ENCODE data around the gene PRKCA.

PRKCA gene

GRCh38 chr17:66533986-66534385 lies 231.6 kb downstream of the PRKCA start:
- Mint-ChIP-seq H3K27me3 (no peaks in the 10 kb centered on the region), H3K9me3 (ENCODE audit: low read depth) (no peaks in the 10 kb centered on the region), H3K4me1 (ENCODE audit: low read depth) (peaks cover 81% of the 10 kb centered on the region), H3K36me3 (peaks cover 15% of the 10 kb centered on the region), H3K27ac (peak overlapping the region; percentile 74), H3K4me3 (no peak overlapping the region)

GRCh38 chr17:66535611-66536010 lies 233.2 kb downstream of the PRKCA start:
- H3K27ac Mint-ChIP-seq: peak overlapping the region; percentile 84
- peaks cover 6% of the 10 kb centered on the region for H3K36me3 Mint-ChIP-seq
- no peaks in the 10 kb centered on the region for H3K9me3 Mint-ChIP-seq (ENCODE audit: low read depth)
- H3K4me1 Mint-ChIP-seq (ENCODE audit: low read depth): peaks cover 83% of the 10 kb centered on the region
- H3K27me3 Mint-ChIP-seq: no peaks in the 10 kb centered on the region
- peak overlapping the region; percentile 48 for H3K4me3 Mint-ChIP-seq

- Mint-ChIP-seq H3K36me3 (peaks cover 6% of the 10 kb centered on the region), H3K9me3 (ENCODE audit: low read depth) (no peaks in the 10 kb centered on the region), H3K4me3 (no peak overlapping the region), H3K27me3 (no peaks in the 10 kb centered on the region), H3K27ac (no peak overlapping the region), H3K4me1 (ENCODE audit: low read depth) (peaks cover 89% of the 10 kb centered on the region)
Observed at GRCh38 chr17:66537502-66537901, 235.1 kb downstream of the PRKCA start.

- no peaks in the 10 kb centered on the region for H3K9me3 Mint-ChIP-seq (ENCODE audit: low read depth)
- H3K4me1 Mint-ChIP-seq (ENCODE audit: low read depth): peaks cover 91% of the 10 kb centered on the region
- no peaks in the 10 kb centered on the region for H3K27me3 Mint-ChIP-seq
- H3K36me3 Mint-ChIP-seq: peaks cover 3% of the 10 kb centered on the region
- no peak overlapping the region for H3K4me3 Mint-ChIP-seq
- peak overlapping the region; percentile 25 for H3K27ac Mint-ChIP-seq
Observed at GRCh38 chr17:66538776-66539175, 236.4 kb downstream of the PRKCA start.

- H3K9me3 Mint-ChIP-seq (ENCODE audit: low read depth): no peaks in the 10 kb centered on the region
- H3K27me3 Mint-ChIP-seq: no peaks in the 10 kb centered on the region
- H3K36me3 Mint-ChIP-seq: peaks cover under 1% of the 10 kb centered on the region
- peaks cover 79% of the 10 kb centered on the region for H3K4me1 Mint-ChIP-seq (ENCODE audit: low read depth)
- no peak overlapping the region for H3K4me3 Mint-ChIP-seq
- no peak overlapping the region for H3K27ac Mint-ChIP-seq
Observed at GRCh38 chr17:66540131-66540781, 237.8 kb downstream of the PRKCA start.

GRCh38 chr17:66541461-66542128 lies 239.2 kb downstream of the PRKCA start:
- peak overlapping the region; percentile 35 for H3K4me3 Mint-ChIP-seq
- peaks cover 8% of the 10 kb centered on the region for H3K9me3 Mint-ChIP-seq (ENCODE audit: low read depth)
- H3K27ac Mint-ChIP-seq: peak overlapping the region; percentile 85
- peaks cover 8% of the 10 kb centered on the region for H3K36me3 Mint-ChIP-seq
- peaks cover 81% of the 10 kb centered on the region for H3K4me1 Mint-ChIP-seq (ENCODE audit: low read depth)
- no peaks in the 10 kb centered on the region for H3K27me3 Mint-ChIP-seq

- H3K27me3 Mint-ChIP-seq: no peaks in the 10 kb centered on the region
- H3K4me3 Mint-ChIP-seq: peak overlapping the region; percentile 35
- H3K36me3 Mint-ChIP-seq: peaks cover 15% of the 10 kb centered on the region
- peaks cover 8% of the 10 kb centered on the region for H3K9me3 Mint-ChIP-seq (ENCODE audit: low read depth)
- H3K4me1 Mint-ChIP-seq (ENCODE audit: low read depth): peaks cover 81% of the 10 kb centered on the region
- H3K27ac Mint-ChIP-seq: peak overlapping the region; percentile 85
Observed at GRCh38 chr17:66542129-66542966, 239.9 kb downstream of the PRKCA start.

- H3K4me1 Mint-ChIP-seq (ENCODE audit: low read depth): peaks cover 83% of the 10 kb centered on the region
- H3K36me3 Mint-ChIP-seq: peaks cover 19% of the 10 kb centered on the region
- H3K27ac Mint-ChIP-seq: peak overlapping the region; percentile 50
- H3K27me3 Mint-ChIP-seq: no peaks in the 10 kb centered on the region
- peaks cover 8% of the 10 kb centered on the region for H3K9me3 Mint-ChIP-seq (ENCODE audit: low read depth)
- peak overlapping the region; percentile 4 for H3K4me3 Mint-ChIP-seq
Observed at GRCh38 chr17:66542967-66543520, 240.6 kb downstream of the PRKCA start.

- peaks cover 83% of the 10 kb centered on the region for H3K4me1 Mint-ChIP-seq (ENCODE audit: low read depth)
- H3K27me3 Mint-ChIP-seq: no peaks in the 10 kb centered on the region
- H3K4me3 Mint-ChIP-seq: no peak overlapping the region
- H3K9me3 Mint-ChIP-seq (ENCODE audit: low read depth): peaks cover 8% of the 10 kb centered on the region
- H3K36me3 Mint-ChIP-seq: peaks cover 21% of the 10 kb centered on the region
- peak overlapping the region; percentile 16 for H3K27ac Mint-ChIP-seq
Observed at GRCh38 chr17:66543526-66543925, 241.1 kb downstream of the PRKCA start.

GRCh38 chr17:66545918-66546317 lies 243.5 kb downstream of the PRKCA start:
- no peak overlapping the region for H3K27ac Mint-ChIP-seq
- H3K36me3 Mint-ChIP-seq: peaks cover 21% of the 10 kb centered on the region
- H3K27me3 Mint-ChIP-seq: no peaks in the 10 kb centered on the region
- H3K4me1 Mint-ChIP-seq (ENCODE audit: low read depth): peaks cover 78% of the 10 kb centered on the region
- H3K9me3 Mint-ChIP-seq (ENCODE audit: low read depth): peaks cover 8% of the 10 kb centered on the region
- no peak overlapping the region for H3K4me3 Mint-ChIP-seq

- Mint-ChIP-seq H3K4me1 (ENCODE audit: low read depth) (peaks cover 70% of the 10 kb centered on the region), H3K4me3 (peak overlapping the region; percentile 38), H3K27me3 (no peaks in the 10 kb centered on the region), H3K36me3 (peaks cover 22% of the 10 kb centered on the region), H3K27ac (peak overlapping the region; percentile 86), H3K9me3 (ENCODE audit: low read depth) (peaks cover 8% of the 10 kb centered on the region)
Observed at GRCh38 chr17:66547151-66547865, 244.9 kb downstream of the PRKCA start.

GRCh38 chr17:66548158-66548557 lies 245.7 kb downstream of the PRKCA start:
- H3K27ac Mint-ChIP-seq: peak overlapping the region; percentile 86
- peaks cover 25% of the 10 kb centered on the region for H3K36me3 Mint-ChIP-seq
- peaks cover 65% of the 10 kb centered on the region for H3K4me1 Mint-ChIP-seq (ENCODE audit: low read depth)
- H3K27me3 Mint-ChIP-seq: no peaks in the 10 kb centered on the region
- H3K4me3 Mint-ChIP-seq: peak overlapping the region; percentile 38
- H3K9me3 Mint-ChIP-seq (ENCODE audit: low read depth): peaks cover 8% of the 10 kb centered on the region

GRCh38 chr17:66548659-66549310 lies 246.4 kb downstream of the PRKCA start:
- H3K27ac Mint-ChIP-seq: peak overlapping the region; percentile 86
- H3K4me3 Mint-ChIP-seq: no peak overlapping the region
- H3K27me3 Mint-ChIP-seq: no peaks in the 10 kb centered on the region
- H3K4me1 Mint-ChIP-seq (ENCODE audit: low read depth): peaks cover 62% of the 10 kb centered on the region
- H3K9me3 Mint-ChIP-seq (ENCODE audit: low read depth): peaks cover 8% of the 10 kb centered on the region
- peaks cover 30% of the 10 kb centered on the region for H3K36me3 Mint-ChIP-seq

GRCh38 chr17:66549311-66549704 lies 246.9 kb downstream of the PRKCA start:
- Mint-ChIP-seq H3K4me1 (ENCODE audit: low read depth) (peaks cover 61% of the 10 kb centered on the region), H3K4me3 (no peak overlapping the region), H3K36me3 (peaks cover 32% of the 10 kb centered on the region), H3K27me3 (no peaks in the 10 kb centered on the region), H3K27ac (no peak overlapping the region), H3K9me3 (ENCODE audit: low read depth) (peaks cover 8% of the 10 kb centered on the region)
